GM12873 (cell line): ENCODE results near the gene NVL.

Experiments
- TF ChIP-seq, protein P1 (sequence below): IDR thresholded peaks from 2 replicates; pipeline ENCODE4 v1.5.1; 2012; ENCODE audit warnings: low read depth, mild to moderate bottlenecking, moderate library complexity, low read length, control low read depth; ENCODE audit not compliant: insufficient read depth; ENCODE audit errors: missing control alignments

Gene NVL

DNA sequence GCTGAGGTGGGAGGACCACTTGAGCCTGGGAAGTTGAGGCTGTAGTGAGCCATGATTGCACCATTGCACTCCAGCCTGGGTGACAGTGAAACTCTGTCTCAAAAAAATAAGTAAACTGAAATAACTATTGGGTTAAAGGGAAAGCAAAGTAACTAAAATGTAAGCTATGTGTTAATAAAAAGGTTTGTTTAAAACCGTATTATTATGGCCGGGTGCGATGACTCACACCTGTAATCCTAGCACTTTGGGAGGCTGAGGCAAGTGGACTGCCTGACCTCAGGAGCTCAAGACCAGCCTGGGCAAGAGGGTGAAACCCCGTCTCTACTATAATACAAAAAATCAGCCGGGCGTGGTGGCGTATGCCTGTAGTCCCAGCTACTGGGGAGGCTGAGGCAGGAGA, 27.0 kb downstream of the NVL start:
- TF ChIP-seq, protein P1, sequence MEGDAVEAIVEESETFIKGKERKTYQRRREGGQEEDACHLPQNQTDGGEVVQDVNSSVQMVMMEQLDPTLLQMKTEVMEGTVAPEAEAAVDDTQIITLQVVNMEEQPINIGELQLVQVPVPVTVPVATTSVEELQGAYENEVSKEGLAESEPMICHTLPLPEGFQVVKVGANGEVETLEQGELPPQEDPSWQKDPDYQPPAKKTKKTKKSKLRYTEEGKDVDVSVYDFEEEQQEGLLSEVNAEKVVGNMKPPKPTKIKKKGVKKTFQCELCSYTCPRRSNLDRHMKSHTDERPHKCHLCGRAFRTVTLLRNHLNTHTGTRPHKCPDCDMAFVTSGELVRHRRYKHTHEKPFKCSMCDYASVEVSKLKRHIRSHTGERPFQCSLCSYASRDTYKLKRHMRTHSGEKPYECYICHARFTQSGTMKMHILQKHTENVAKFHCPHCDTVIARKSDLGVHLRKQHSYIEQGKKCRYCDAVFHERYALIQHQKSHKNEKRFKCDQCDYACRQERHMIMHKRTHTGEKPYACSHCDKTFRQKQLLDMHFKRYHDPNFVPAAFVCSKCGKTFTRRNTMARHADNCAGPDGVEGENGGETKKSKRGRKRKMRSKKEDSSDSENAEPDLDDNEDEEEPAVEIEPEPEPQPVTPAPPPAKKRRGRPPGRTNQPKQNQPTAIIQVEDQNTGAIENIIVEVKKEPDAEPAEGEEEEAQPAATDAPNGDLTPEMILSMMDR, result no peak

DNA sequence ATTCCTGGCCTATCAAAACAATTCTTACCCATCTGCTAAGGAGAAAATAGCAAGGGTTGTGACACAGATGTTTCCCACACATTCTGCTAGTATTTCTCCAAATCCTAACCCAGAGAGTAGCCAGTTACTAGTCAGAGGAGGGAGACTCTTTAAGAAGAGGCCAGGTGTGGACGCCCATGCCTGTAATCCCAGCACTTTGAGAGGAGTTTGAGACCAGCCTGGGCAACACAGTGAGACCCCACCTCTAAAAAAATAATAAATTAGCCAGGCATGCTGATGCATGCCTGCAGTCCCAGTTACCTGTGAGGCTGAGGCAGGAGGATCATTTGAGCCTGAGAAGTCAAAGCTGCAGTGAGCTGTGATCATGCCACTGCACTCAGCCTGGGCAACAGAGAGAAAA, 28.6 kb downstream of the NVL start:
- TF ChIP-seq, protein P1, result no peak

DNA sequence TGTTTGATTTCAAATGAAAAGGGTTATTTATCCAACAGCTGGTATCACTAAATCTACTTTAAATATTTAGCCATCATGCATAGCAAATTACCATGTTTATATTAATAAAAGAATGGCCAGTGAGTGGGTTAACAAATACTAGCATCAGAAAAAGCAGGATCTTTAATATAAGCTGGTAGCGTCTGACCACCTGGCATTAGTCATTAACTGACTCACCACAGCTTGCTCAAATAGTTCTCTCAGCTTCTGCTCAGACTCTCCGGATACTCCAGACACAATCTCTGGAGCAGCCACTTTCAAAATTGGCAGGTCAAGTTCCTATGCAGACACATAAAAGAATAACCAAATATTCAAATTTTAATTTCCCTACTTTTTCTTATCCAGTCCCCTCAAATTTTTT, 29.6 kb downstream of the NVL start:
- TF ChIP-seq, protein P1, result no peak

DNA sequence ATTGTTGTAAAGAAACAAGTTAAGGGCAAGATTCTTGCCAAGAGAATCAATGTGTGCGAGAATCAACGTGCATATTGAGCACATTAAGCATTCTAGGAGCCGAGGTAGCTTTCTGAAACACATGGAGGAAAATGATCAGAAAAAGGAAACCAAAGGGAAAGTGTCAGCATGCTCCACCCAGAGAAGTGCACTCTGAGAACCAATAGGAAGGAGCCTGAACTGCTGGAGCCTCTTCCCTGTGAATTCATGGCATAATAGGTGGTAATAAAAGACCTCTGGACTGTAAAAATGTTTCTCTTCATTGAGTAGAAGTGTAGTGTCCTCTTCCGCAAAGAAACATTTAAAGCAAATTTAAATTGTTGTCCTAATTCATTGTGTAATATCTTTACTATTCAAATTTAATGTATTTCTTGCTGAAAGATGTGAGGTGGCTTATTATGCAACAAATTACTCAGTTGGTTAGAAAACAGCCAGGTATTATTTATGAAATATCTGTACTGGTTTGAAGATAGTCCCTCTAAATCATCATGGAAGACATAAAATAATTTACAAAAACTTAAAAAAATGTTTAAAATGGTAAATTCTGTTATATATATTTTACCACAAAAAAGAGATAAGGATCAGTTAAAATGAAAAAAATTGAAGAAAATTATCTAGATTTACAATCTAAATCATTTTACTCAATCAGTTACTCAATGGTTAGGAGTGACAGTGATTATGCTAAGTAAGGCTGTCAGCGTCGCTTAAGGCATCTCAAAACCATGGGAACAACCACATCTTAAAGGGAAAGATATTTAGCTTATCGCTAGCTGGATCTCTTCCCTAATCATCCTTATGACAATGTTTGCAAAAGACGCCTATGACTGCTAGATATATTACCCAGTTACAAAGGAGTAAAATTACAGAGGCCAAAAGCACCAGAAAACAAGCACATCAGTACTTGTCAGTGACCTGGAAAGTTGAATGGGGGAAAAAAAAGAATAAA, 31.3 kb downstream of the NVL start:
- TF ChIP-seq, protein P1, result no peak

DNA sequence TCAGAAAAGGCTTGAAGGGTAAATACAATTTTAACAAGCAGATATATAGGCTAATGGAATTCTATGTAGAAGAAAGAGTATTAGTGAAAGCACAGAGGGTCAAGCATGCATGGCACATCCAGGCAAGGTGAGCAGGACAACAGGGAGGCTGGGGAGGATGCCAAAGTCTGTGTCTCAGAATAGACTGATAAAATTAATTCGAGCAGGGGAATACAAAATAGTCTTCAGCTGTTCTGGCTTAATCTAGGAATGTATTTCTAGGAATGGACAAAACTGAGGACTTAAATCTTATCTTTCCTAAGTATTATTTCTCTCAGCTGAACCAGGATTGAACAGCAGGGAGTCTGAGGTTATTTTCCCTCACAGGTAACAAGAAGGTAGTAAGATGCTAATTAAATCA, 35.2 kb downstream of the NVL start:
- TF ChIP-seq, protein P1, result no peak

DNA sequence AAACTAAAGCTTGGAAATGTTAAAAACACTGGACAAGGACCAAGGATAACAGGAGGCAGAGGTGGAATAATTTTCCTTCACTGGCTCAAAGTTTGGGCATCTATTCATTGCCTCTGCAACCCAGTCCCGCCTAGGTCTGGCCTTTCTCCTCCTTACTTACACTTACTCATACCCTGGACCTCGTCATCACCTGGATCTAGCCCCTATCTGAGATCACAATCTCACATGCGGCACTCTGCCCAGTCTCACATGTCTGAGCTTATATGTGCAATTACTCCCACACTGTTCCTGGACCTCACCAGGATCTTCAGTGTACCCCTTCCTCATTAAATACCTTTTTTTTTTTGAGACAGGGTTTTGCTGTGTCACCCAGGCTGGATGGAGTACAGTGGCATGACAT, 37.6 kb downstream of the NVL start:
- TF ChIP-seq, protein P1, result no peak

DNA sequence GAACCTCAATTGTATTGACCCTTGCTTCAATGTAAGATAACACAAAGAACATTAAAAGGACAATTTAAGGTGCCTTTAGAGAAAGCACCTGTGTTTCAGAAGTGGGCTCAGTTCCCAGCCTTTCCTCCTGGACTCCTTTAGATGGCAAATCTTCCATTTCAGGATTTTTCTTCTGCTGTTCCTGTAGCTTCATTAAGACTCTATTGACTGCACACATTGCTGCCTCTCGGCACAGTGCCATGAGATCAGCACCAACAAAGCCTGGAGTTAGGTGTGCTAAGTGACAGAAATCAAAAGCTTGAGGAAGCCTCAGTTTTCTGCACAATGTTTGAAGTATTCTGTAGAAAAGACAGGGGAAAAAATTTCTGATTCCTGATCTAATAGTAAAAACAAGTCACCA, 40.6 kb downstream of the NVL start:
- TF ChIP-seq, protein P1, result no peak
